Smooth muscle cell (in vitro differentiated cells): ENCODE measurements around the gene NOS1AP. TPM values are rescaled to one million over a fixed set of nuclear protein-coding genes. Genes with fewer than 3 reads are reported as not detected.

ENCODE experiments used
- DNase-seq: peaks from one replicate; lab custom pipeline; 2025; ENCODE audit not compliant: unreplicated experiment; lab: John Stamatoyannopoulos, UW
- H2AFZ ChIP-seq: fragments of 200-600 bp; sonication (generic); 2 replicates; pipeline ENCODE4 v1.6.0; 2016; ENCODE audit warnings: antibody characterized with exemption, low read depth, mild to moderate bottlenecking
- H3F3A ChIP-seq: fragments of 200-600 bp; sonication (generic); 2 replicates; pipeline ENCODE4 v1.6.0; 2017; ENCODE audit warnings: antibody characterized with exemption, low read depth
- H3K27ac ChIP-seq: fragments of 200-600 bp; sonication (generic); 2 replicates; pipeline ENCODE4 v1.5.1; 2016; ENCODE audit warnings: low read depth, mild to moderate bottlenecking
- H3K27me3 ChIP-seq: fragments of 200-600 bp; sonication (generic); 2 replicates; pipeline ENCODE4 v1.6.1; 2016; ENCODE audit warnings: low read depth, mild to moderate bottlenecking
- H3K36me3 ChIP-seq: fragments of 200-600 bp; sonication (generic); 2 replicates; pipeline ENCODE4 v1.5.1; 2016; ENCODE audit warnings: low read depth
- H3K4me1 ChIP-seq: fragments of 200-600 bp; sonication (generic); 2 replicates; pipeline ENCODE4 v1.5.1; 2016; ENCODE audit warnings: low read depth
- H3K4me2 ChIP-seq: fragments of 200-600 bp; sonication (generic); 2 replicates; pipeline ENCODE4 v1.6.0; 2016; ENCODE audit warnings: mild to moderate bottlenecking
- H3K4me3 ChIP-seq: fragments of 200-600 bp; sonication (generic); 2 replicates; pipeline ENCODE4 v1.5.1; 2016; ENCODE audit warnings: mild to moderate bottlenecking
- H3K79me2 ChIP-seq: fragments of 200-600 bp; sonication (generic); 2 replicates; pipeline ENCODE4 v1.6.0; 2016; ENCODE audit warnings: low read depth, mild to moderate bottlenecking
- H3K9ac ChIP-seq: fragments of 200-600 bp; sonication (generic); 2 replicates; pipeline ENCODE4 v1.6.0; 2016; ENCODE audit warnings: low read depth
- H3K9me3 ChIP-seq: fragments of 200-600 bp; sonication (generic); replicated peaks from 2 replicates; pipeline ENCODE4 v1.5.1; 2016; ENCODE audit warnings: low read depth
- H4K20me1 ChIP-seq: fragments of 200-600 bp; sonication (generic); 2 replicates; pipeline ENCODE4 v1.6.0; 2016; ENCODE audit warnings: low read depth
- CTCF ChIP-seq: fragments of 200-600 bp; sonication (generic); IDR thresholded peaks from 2 replicates; pipeline ENCODE4 v1.5.1; 2017; ENCODE audit warnings: borderline replicate concordance, mild to moderate bottlenecking, antibody characterized with exemption; ENCODE audit not compliant: insufficient read depth, poor library complexity, severe bottlenecking
- WGBS: methylation state at CpG from one replicate; pipeline ENCODE4 v1.1.7; 2016; ENCODE audit warnings: low lambda C conversion rate; 5-methylcytosine and 5-hydroxymethylcytosine counted together
- polyA plus RNA-seq: library from polyadenylated mRNA; unstranded; fragments of >200 nt; fragmentation: Nextera tagmentation; extraction: Ambion mirVana; gene quantifications from 2 replicates; pipeline ENCODE4 v1.2.1, GENCODE V29; 2016
- total RNA-seq: library from RNA; depleted of rRNA; stranded (reverse); fragments of >200 nt; gene quantifications from 2 replicates; pipeline ENCODE4 v1.2.3, GENCODE V29; 2014

NOS1AP gene
- total and polyA plus RNA-seq, 2 experiments from 2014 or later = 0.54 to 0.80 TPM

- no peaks in the 10 kb centered on the region for H3K79me2 ChIP-seq
- no peaks in the 10 kb centered on the region for H3K36me3 ChIP-seq
- no peak for DNase-seq
- H3F3A ChIP-seq = no peaks in the 10 kb centered on the region
- no peak for TF ChIP-seq CTCF
- H3K4me3 ChIP-seq = no peak overlapping the region
- H2AFZ ChIP-seq = no peak overlapping the region
- H3K4me1 ChIP-seq = peaks cover 41% of the 10 kb centered on the region
- no peaks in the 10 kb centered on the region for H4K20me1 ChIP-seq
- no peak overlapping the region for H3K4me2 ChIP-seq
- H3K27ac ChIP-seq = no peak overlapping the region
- H3K9ac ChIP-seq = no peak overlapping the region
- H3K9me3 ChIP-seq = no peaks in the 10 kb centered on the region
- H3K27me3 ChIP-seq = no peaks in the 10 kb centered on the region
- WGBS = 95% methylated on average over 5 of the region's 5 CpGs
Measured at GRCh38 chr1:162388615-162389014, 319.1 kb downstream of the NOS1AP start.

GRCh38 chr1:162389021-162389818 lies 319.7 kb downstream of the NOS1AP start:
- no peaks in the 10 kb centered on the region for H4K20me1 ChIP-seq
- no peak for DNase-seq
- no peak overlapping the region for H3K4me2 ChIP-seq
- H3K27me3 ChIP-seq = no peaks in the 10 kb centered on the region
- no peak overlapping the region for H3K27ac ChIP-seq
- peaks cover 41% of the 10 kb centered on the region for H3K4me1 ChIP-seq
- 61% methylated on average over 11 of the region's 11 CpGs for WGBS
- H3K9ac ChIP-seq = no peak overlapping the region
- H3K4me3 ChIP-seq = no peak overlapping the region
- H3K79me2 ChIP-seq = no peaks in the 10 kb centered on the region
- no peaks in the 10 kb centered on the region for H3K36me3 ChIP-seq
- H3F3A ChIP-seq = no peaks in the 10 kb centered on the region
- no peak overlapping the region for H2AFZ ChIP-seq
- no peak for TF ChIP-seq CTCF
- H3K9me3 ChIP-seq = no peaks in the 10 kb centered on the region

GRCh38 chr1:162389971-162390370 lies 320.5 kb downstream of the NOS1AP start:
- Histone ChIP-seq H3K9me3 (no peaks in the 10 kb centered on the region), H3K27ac (no peak overlapping the region), H3K4me3 (no peak overlapping the region), H3F3A (no peaks in the 10 kb centered on the region), H3K4me1 (peaks cover 41% of the 10 kb centered on the region), H4K20me1 (no peaks in the 10 kb centered on the region), H2AFZ (no peak overlapping the region), H3K36me3 (no peaks in the 10 kb centered on the region), H3K9ac (no peak overlapping the region), H3K27me3 (no peaks in the 10 kb centered on the region), H3K4me2 (no peak overlapping the region), H3K79me2 (no peaks in the 10 kb centered on the region)
- no peak for DNase-seq
- WGBS = 83% methylated on average over 9 of the region's 9 CpGs
- TF ChIP-seq CTCF = no peak
